GM23338 (cell line): ENCODE results near the gene CDKN2AIP. TPM values are rescaled to one million over a fixed set of nuclear protein-coding genes. Genes with fewer than 3 reads are reported as not detected.

Source experiments
- ATAC-seq: fragments of 200-7000 bp; cut with Tn5 transposase; 3 replicates; pipeline ENCODE4 v1.9.1; 2020
- DNase-seq: peaks from one replicate; pipeline ENCODE4 v3.0.0-alpha.2; 2015; ENCODE audit warnings: low spot score
- H2AFZ ChIP-seq: fragments of 200-600 bp; sonication (generic); 2 replicates; pipeline ENCODE4 v1.8.0; 2016; ENCODE audit warnings: antibody characterized with exemption, mild to moderate bottlenecking, moderate library complexity
- H3F3A ChIP-seq: fragments of 200-600 bp; sonication (generic); replicated peaks from 2 replicates; pipeline ENCODE4 v1.8.0; 2017; ENCODE audit warnings: antibody characterized with exemption, mixed run types, low read depth
- H3K27ac ChIP-seq: fragments of 200-600 bp; sonication (generic); 2 replicates; pipeline ENCODE4 v1.6.1; 2016; ENCODE audit warnings: low read depth
- H3K27me3 ChIP-seq: fragments of 200-600 bp; sonication (generic); 2 replicates; pipeline ENCODE4 v1.8.0; 2016; ENCODE audit warnings: mild to moderate bottlenecking, mixed run types, moderate library complexity; ENCODE audit not compliant: insufficient read depth
- H3K36me3 ChIP-seq: fragments of 200-600 bp; sonication (generic); 2 replicates; pipeline ENCODE4 v1.8.0; 2016; ENCODE audit warnings: mild to moderate bottlenecking; ENCODE audit not compliant: insufficient read depth
- H3K4me1 ChIP-seq: fragments of 200-600 bp; sonication (generic); 2 replicates; pipeline ENCODE4 v1.8.0; 2016; ENCODE audit warnings: mild to moderate bottlenecking, moderate library complexity; ENCODE audit not compliant: insufficient read depth
- H3K4me2 ChIP-seq: fragments of 200-600 bp; sonication (generic); 2 replicates; pipeline ENCODE4 v1.7.1; 2017; ENCODE audit warnings: mixed run types
- H3K4me3 ChIP-seq: fragments of 200-600 bp; sonication (generic); 2 replicates; pipeline ENCODE4 v1.6.1; 2016; ENCODE audit warnings: mixed run types
- H3K79me2 ChIP-seq: fragments of 200-600 bp; sonication (generic); replicated peaks from 2 replicates; pipeline ENCODE4 v1.8.0; 2017; ENCODE audit warnings: mild to moderate bottlenecking; ENCODE audit not compliant: insufficient read depth
- H3K9me2 ChIP-seq: fragments of 200-600 bp; sonication (generic); 2 replicates; pipeline ENCODE4 v1.8.0; 2017; ENCODE audit not compliant: insufficient read depth
- H4K20me1 ChIP-seq: fragments of 200-600 bp; sonication (generic); replicated peaks from 2 replicates; pipeline ENCODE4 v1.8.0; 2017; ENCODE audit warnings: mild to moderate bottlenecking; ENCODE audit not compliant: insufficient read depth
- H3K27ac Mint-ChIP-seq: 2 replicates; pipeline ENCODE4 v1.8.0; 2020; ENCODE audit warnings: inconsistent platforms, mild to moderate bottlenecking, moderate library complexity, mixed read lengths
- H3K27me3 Mint-ChIP-seq: 3 replicates; pipeline ENCODE4 v1.8.0; 2022; ENCODE audit warnings: low read depth, mild to moderate bottlenecking, moderate library complexity, mixed read lengths, inconsistent platforms; ENCODE audit not compliant: insufficient read depth, poor library complexity
- H3K36me3 Mint-ChIP-seq: 3 replicates; pipeline ENCODE4 v1.8.0; 2021; ENCODE audit warnings: low read depth, mild to moderate bottlenecking, inconsistent platforms, moderate library complexity, mixed read lengths
- H3K4me1 Mint-ChIP-seq: 3 replicates; pipeline ENCODE4 v1.8.0; 2020; ENCODE audit warnings: mild to moderate bottlenecking, inconsistent platforms, mixed read lengths
- H3K4me3 Mint-ChIP-seq: 3 replicates; pipeline ENCODE4 v1.8.0; 2021; ENCODE audit warnings: moderate library complexity, mild to moderate bottlenecking, inconsistent platforms, mixed read lengths
- H3K9me3 Mint-ChIP-seq: 3 replicates; pipeline ENCODE4 v1.8.0; 2020; ENCODE audit warnings: moderate library complexity, mild to moderate bottlenecking, inconsistent platforms, mixed read lengths
- POLR2AphosphoS5 ChIP-seq: IDR thresholded peaks from 2 replicates; pipeline ENCODE4 v1.6.1; 2016; ENCODE audit warnings: antibody characterized with exemption, low read depth
- REST ChIP-seq: IDR thresholded peaks from one replicate; pipeline ENCODE4 v1.6.1; 2018; ENCODE audit warnings: antibody characterized with exemption; ENCODE audit not compliant: unreplicated experiment
- ZNF462 ChIP-seq: fragments of 250-450 bp; sonication (Bioruptor Pico); IDR thresholded peaks from 2 replicates; pipeline ENCODE4 v1.5.0; 2020; ENCODE audit warnings: mild to moderate bottlenecking, moderate library complexity
- polyA plus RNA-seq: library from polyadenylated mRNA; unstranded; fragments of >200 nt; fragmentation: Nextera tagmentation; extraction: Ambion mirVana; gene quantifications from 2 replicates; pipeline ENCODE4 v1.2.1, GENCODE V29; 2016
- total RNA-seq: library from RNA; depleted of rRNA; stranded (reverse); fragments of >200 nt; shearing (Covaris generic); gene quantifications from 2 replicates; pipeline ENCODE4 v1.2.3, GENCODE V29; 2014

Gene CDKN2AIP
- total and polyA plus RNA-seq, 2 experiments from 2014 or later = 15.2 to 27.2 TPM

DNA sequence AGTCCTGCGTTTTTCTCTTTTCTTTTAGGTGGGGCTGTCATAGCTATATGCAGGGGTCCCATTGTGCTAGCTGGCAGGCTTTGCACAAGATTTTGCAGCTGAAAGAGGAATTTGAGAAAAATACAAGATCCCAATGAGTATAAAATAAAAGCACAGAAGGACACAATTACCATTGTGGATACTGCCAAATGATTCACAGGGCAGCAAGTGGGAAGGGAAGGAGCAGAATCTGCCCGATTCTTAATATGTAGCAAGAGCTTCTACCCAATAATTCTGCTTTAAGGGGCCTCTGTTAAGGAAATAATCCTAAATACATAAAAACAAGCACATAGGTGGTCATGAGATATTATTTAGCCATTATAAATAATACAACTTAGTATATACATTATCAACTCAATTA, 34.5 kb downstream of the CDKN2AIP start:
- H3K27ac Mint-ChIP-seq = no peak overlapping the region

More for the DNA sequence above, 34.5 kb downstream of the CDKN2AIP start:
- TF ChIP-seq ZNF462 (CRISPR knock-in tag) (no peak), REST (no peak), POLR2AphosphoS5 (no peak)
- Histone ChIP-seq H3K9me2 (no peaks in the 10 kb centered on the region), H3K27ac (no peak overlapping the region), H3K4me2 (no peak overlapping the region), H3K4me1 (no peaks in the 10 kb centered on the region), H3K79me2 (no peaks in the 10 kb centered on the region), H4K20me1 (no peaks in the 10 kb centered on the region), H3K4me3 (no peak overlapping the region), H3K27me3 (no peaks in the 10 kb centered on the region), H2AFZ (no peak overlapping the region), H3F3A (no peaks in the 10 kb centered on the region), H3K36me3 (no peaks in the 10 kb centered on the region)
- H3K36me3 Mint-ChIP-seq = peaks cover 12% of the 10 kb centered on the region; the same call in 1 of the 3 replicates
- no peaks in the 10 kb centered on the region for H3K27me3 Mint-ChIP-seq
- no peak overlapping the region for H3K4me3 Mint-ChIP-seq
- no peaks in the 10 kb centered on the region for H3K4me1 Mint-ChIP-seq
- DNase-seq (no peak), ATAC-seq (no peak)
- H3K9me3 Mint-ChIP-seq = peaks cover 6% of the 10 kb centered on the region
